HG02759 (cell line): ENCODE measurements around the gene HSD17B14.
A peak's percentile ranks its signal among the peaks of the same experiment; 100 is the strongest.
"Not testable (repeated sequence)": the region's sequence is repeated elsewhere in the genome, so short reads cannot be mapped to it uniquely, and the experiment has no call there.

Experiments
- ATAC-seq: cut with Tn5 transposase; IDR thresholded peaks from one replicate; pipeline ENCODE4 v1.9.1; 2021; ENCODE audit warnings: mild to moderate bottlenecking, moderate library complexity; ENCODE audit not compliant: unreplicated experiment

HSD17B14 gene

DNA sequence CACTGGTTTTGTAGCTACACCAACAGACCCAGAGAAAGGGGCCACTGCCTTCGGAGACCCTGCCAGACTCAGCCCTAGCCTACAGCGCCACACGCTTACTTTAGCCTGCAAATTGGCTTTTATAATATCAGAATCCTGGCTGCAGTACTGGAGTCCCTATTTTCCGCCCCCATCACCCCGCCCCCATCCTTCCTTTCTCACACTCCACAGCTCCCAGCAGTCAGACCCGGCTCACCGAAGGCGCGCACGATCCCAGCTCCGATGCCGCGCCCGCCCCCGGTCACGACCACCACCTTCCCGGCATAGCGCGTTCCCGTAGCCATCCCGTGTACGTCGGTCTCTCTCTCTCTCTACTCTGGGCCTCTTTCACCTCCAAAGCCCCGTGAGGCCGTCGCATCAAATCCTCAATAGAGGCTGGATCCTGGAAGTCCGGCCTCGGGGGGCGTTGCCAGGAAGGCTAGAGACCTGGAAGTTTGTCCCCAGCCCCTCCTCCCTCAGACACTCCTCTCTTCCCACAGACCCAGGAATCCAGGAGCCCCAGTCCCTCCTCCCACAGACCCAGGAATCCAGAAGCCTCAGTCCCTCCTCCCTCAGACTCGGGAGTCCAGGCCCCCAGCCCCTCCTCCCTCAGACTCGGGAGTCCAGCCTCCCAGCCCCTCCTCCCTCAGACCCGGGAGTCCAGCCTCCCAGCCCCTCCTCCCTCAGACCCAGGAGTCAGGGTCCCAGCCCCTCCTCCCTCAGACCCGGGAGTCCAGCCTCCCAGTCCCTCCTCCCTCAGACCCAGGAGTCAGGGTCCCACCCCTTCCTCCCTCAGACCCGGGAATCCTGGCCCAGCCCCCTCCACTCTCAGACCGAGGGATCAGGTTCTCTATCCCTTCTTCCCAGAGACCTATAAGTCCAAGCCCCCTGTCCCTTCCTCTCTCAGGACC lies at the start of gene HSD17B14:
Gene HSD17B14 (minus strand): TSS at position 403 of the 929 bp plus-strand sequence. CDS start 80 bp downstream, at position 323.
- no peak for ATAC-seq

DNA sequence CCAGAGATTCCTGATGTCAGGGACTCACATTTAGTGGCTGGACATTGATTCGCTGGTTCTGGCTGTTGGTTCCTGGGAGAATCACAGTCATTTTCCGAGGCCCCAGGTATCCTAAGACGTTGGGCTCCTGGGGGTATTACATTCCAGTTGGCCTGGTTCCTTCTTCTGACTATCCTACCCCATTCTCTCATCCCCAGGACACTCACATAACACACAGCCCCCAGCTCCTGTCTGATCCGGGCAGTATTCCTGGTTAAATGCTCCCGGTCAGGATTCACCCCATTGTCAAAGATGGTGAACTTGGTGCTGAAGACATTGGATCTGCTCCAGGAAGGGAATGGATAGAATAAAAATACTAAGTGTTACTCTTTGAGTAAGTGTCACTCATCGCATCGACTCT lies 47.4 kb upstream of the HSD17B14 start:
- no peak for ATAC-seq

DNA sequence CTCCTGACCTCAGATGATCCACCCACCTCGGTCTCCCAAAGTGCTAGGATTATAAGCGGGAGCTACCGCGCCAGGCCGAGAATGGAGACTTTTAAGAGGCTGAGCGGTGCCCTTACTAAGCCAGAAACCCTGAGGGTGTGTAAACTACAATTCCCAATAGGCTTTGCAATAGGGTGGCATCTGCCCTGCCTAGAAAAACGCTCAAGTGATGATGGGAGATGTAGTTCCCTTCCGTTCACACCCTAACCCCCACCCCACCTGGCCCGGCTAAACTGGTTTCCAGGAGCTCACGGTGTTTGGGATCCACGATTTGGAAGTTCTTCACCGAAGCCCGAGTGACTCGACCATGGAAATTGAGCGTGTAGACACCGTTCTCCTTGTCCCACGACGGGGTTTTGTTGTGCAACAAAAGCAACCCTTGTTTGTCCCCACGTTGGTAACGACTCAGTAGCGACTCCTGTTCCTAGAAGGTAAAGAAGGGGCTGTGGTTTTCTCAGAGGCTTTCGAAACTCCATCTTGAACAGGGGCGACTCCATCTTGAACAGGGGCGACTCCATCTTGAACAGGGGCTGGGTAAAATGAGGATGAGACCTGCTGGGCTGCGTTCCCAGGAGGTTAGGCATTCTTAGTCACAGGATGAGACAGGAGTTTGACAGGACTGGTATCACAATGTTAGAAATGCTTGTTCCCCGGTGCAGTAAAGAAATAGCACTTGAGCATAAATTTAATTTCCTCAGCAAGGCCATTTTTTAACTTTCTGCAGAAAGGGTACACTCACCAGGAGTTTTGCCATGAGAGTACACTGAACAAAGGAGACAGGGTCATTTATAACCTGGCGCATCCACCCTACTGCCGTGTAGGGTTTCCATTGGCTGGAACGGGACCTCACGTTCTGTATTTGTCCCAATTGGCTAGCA lies 45.7 kb upstream of the HSD17B14 start:
- ATAC-seq = no peak

DNA sequence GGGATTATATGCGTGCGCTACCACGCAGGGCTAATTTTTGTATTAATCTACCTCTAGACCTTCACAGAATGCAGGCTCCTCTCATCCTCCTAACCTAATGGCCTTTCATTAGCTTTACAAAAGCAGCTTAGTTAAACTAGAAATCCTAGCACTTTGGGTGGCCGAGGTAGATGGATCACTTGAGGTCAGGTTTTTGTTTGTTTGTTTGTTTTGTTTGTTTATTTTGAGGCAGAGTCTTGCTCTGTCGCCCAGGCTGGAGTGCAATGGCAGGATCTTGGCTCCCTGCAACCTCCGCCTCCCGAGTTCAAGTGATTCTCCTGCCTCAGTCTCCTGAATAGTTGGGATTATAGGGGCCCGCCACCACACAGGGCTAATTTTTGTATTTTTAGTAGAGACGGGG lies 43.4 kb upstream of the HSD17B14 start:
- not testable (repeated sequence) for ATAC-seq

DNA sequence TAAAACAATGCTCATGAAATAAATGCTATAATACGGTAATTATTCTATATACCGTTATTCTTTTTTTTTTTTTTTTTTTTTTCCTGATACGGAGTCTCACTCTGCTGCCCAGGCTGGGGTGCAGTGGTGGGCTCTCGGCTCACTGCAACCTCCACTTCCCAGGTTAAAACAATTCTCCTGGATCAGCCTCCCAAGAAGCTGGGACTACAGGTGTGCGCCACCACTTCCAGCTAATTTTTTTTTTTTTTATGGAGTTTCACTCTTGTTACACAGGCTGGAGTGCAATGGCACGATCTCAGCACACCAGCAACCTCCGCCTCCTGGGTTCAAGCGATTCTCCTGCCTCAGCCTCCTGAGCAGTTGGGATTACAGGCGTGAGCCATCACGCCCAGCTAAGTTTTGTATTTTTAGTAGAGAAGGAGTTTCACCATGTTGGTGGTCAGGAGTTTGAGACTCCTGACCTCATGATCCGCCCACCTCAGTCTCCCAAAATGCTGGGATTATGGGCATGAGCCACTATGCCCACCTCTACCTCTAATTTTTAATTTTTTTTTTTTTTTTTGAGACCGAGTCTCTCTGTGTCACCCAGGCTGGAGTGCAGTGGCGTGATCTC lies 42.8 kb upstream of the HSD17B14 start:
- no peak for ATAC-seq

DNA sequence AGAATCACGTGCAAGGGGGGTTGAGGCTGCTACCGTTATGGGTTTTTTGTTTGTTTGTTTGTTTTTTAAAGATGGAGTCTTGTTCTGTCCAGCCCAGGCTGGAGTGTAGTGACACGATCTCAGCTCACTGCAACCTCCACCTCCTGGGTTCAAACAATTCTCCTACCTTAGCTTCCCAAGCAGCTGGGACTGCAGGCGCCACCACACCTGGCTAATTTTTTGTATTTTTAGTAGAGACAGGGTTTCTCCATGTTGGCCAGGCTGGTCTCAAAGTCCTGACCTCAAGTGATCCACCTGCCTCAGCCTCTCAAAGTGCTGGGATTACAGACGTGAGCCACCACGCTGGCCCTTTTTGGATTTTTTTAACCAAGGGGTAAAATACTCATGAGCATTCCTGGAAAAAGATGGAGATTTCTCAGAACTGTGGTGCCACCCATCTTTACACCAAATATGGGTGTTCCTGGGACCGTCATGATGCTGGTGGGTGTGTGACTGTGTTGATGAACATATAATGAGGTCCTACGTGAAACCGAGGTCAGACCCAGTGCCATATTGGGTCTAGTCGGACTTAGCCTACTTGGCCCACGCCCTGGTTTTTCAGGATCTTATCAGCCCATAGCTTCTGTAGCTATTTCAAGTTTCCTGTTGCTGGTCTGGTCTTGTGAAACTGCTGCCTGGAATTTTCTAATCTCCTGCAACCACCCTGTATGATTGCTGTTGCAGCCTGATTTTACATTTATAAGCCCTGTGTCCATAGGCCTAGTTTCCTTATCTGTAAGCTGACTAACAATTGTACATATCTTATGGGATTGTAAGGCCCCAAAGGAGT lies 42.1 kb upstream of the HSD17B14 start:
- ATAC-seq = no peak

DNA sequence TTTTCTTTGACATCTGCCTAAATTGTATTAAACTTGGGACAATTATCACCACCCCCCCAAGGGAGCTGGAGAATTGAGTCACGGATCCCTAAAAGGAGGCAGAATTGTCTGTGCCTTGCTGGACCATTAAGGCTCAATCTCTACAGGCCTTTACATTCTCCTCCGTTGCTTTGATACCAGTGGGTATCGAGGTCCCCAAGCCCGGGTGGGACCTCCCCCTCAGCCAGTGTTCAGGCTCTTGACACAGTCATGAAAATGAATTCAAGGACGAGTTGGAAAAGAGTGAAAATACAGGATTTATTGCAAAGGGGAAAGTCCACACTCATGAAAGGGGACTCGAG lies 41.5 kb upstream of the HSD17B14 start:
- ATAC-seq = no peak

DNA sequence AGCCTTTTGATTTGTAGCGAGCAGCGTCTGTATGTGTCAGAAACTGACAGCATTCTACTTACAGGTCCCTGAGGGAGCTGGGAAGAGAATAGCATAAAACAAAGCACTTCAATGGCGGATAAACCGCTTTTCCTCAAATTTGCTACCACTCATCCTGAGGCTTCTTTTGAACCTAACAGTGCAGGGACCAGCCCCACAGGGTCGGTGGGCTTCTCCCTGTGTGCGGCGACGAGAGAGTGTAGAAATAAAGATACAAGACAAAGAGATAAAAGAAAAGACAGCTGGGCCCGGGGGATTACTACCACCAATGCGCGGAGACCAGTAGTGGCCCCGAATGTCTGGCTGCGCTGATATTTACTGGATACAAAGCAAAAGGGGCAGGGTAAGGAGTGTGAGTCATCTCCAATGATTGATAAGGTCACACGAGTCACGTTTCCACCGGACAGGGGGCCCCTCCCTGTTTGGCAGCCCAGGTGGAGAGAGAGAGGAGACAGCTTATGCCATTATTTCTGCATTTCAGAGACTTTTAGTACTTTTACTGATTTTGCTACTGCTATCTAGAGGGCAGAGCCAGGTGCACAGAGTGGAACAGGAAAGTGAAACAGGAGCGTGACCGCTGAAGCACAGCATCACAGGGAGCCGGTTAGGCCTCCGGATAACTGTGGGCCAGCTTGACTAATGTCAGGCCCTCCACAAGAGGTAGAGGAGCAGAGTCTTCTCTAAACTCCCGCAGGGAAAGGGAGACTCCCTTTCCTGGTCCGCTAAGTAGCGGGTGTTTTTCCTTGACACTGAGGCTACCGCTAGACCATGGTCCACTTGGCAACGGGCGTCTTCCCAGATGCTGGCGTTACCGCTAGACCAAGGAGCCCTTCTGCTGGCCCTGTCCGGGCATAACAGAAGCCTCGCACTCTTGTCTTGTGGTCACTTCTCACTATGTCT lies 40.0 kb upstream of the HSD17B14 start:
- not testable (repeated sequence) for ATAC-seq

DNA sequence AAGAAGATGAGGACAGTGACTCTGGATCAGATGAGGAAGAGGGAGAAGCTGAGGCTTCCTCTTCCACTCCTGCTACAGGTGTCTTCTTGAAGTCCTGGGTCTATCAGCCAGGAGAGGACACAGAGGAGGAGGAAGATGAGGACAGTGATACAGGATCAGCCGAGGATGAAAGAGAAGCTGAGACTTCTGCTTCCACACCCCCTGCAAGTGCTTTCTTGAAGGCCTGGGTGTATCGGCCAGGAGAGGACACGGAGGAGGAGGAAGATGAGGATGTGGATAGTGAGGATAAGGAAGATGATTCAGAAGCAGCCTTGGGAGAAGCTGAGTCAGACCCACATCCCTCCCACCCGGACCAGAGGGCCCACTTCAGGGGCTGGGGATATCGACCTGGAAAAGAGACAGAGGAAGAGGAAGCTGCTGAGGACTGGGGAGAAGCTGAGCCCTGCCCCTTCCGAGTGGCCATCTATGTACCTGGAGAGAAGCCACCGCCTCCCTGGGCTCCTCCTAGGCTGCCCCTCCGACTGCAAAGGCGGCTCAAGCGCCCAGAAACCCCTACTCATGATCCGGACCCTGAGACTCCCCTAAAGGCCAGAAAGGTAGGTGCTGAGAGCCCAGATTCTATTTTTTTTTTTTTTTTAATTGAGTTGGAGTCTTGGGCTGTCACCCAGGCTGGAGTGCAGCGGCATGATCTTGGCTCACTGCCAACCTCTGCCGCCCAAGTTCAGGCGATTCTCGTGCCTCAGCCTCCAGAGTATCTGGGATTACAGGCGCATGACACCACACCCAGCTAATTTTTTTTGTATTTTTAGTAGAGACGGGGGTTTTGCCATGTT lies 38.2 kb upstream of the HSD17B14 start:
- ATAC-seq = peak; percentile 1

DNA sequence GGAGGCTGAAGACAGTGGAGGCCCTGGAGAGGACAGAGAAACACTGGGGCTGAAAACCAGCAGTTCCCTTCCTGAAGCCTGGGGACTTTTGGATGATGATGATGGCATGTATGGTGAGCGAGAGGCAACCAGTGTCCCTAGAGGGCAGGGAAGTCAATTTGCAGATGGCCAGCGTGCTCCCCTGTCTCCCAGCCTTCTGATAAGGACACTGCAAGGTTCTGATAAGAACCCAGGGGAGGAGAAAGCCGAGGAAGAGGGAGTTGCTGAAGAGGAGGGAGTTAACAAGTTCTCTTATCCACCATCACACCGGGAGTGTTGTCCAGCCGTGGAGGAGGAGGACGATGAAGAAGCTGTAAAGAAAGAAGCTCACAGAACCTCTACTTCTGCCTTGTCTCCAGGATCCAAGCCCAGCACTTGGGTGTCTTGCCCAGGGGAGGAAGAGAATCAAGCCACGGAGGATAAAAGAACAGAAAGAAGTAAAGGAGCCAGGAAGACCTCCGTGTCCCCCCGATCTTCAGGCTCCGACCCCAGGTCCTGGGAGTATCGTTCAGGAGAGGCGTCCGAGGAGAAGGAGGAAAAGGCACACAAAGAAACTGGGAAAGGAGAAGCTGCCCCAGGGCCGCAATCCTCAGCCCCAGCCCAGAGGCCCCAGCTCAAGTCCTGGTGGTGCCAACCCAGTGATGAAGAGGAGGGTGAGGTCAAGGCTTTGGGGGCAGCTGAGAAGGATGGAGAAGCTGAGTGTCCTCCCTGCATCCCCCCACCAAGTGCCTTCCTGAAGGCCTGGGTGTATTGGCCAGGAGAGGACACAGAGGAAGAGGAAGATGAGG lies 37.4 kb upstream of the HSD17B14 start:
- ATAC-seq = no peak

DNA sequence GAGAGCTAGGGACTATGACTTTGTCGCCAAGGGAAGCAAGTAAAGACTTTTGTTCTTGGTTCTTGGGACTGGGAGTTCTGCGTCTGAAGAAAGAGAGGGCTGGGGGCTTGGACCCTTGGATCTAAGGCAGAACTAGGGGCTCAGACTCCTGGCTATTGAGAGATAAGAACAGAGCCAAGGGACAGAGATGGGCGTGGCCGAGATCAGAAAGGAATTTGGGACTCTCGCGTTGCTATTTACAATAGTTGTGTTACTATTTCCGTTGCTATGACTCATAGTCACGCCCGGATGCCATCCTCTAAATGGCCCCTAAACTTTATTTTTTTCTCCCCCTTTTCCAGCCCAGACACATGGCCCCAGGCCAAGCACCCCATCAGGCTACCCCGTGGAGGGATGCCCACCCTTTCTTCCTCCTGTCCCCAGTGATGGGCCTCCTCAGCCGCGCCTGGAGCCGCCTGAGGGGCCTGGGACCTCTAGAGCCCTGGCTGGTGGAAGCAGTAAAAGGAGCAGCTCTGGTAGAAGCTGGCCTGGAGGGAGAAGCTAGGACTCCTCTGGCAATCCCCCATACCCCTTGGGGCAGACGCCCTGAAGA lies 36.7 kb upstream of the HSD17B14 start:
- ATAC-seq = peak; percentile 28

DNA sequence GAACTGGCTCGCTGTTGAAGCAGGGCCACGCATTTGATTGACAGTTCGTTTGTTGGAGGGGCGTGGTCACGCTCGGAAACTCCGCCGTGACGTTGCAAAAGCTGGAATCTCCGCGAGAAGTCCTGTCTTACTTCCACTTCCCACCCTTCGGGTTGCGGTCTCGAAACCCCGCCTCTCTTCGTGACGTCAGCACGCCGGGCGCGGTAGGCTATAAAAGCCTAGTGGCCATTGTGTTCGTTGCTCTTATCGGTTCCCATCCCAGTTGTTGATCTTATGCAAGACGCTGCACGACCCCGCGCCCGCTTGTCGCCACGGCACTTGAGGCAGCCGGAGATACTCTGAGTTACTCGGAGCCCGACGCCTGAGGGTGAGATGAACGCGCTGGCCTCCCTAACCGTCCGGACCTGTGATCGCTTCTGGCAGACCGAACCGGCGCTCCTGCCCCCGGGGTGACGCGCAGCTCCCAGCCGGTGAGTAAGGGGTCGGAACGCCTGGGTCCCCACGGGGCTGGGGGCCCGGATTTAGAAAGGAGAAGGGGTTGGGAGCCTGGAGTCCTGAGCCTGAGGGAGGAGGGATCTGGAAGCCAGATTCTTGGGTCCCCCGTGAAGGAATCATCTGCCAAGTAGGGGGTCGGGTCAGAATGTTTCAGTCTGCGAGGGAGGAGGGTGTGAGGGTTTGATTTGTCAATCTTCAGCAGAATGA lies 36.0 kb upstream of the HSD17B14 start, which contains the start of gene PPP1R15A:
Gene PPP1R15A (plus strand): TSS at position 240 of the 702 bp plus-strand sequence. CDS start 813 bp downstream, outside the sequence.
- peak; percentile 49 for ATAC-seq

DNA sequence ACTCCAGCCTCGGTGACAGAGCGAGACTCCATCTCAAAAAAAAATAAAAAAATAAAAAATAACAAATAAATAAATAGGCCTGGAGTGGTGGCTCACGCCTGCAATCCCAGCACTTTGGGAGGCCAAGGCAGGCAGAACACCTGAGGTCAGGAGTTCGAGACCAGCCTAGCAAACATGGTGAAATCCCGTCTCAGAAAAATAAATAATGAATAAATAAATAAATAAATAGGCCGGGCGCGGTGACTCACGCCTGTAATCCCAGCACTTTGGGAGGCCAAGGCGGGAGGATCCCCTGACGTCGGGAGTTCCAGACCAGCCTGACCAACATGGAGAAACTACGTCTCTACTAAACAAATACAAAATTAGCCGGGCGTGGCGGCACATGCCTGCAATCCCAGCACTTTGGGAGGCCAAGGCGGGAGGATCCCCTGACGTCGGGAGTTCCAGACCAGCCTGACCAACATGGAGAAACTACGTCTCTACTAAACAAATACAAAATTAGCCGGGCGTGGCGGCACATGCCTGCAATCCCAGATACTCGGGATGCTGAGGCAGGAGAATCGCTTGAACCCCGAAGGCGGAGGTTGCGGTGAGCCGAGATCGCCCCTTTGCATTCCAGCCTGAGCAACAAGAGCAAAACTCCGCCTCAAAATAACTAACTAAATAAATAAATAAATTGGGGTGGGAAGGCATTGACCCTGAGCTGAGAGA lies 35.3 kb upstream of the HSD17B14 start:
- not testable (repeated sequence) for ATAC-seq

DNA sequence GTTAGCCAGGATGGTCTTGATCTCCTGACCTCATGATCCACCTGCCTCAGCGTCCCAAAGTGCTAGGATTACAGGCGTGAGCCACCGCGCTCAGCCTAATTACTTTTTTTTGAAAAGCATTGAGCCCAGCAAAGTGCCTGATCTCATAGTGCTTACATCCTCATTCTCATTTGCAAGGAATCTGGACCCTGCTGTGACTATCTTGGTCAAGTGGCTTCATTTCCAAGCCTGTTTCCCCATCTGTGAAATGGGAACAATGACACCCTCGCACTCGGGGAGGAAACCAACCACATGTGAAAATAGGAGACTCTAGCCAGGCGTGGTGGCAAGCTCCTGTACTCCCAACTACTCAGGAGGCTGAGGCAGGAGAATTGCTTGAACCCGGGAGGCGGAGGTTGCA lies 33.8 kb upstream of the HSD17B14 start:
- ATAC-seq = no peak

DNA sequence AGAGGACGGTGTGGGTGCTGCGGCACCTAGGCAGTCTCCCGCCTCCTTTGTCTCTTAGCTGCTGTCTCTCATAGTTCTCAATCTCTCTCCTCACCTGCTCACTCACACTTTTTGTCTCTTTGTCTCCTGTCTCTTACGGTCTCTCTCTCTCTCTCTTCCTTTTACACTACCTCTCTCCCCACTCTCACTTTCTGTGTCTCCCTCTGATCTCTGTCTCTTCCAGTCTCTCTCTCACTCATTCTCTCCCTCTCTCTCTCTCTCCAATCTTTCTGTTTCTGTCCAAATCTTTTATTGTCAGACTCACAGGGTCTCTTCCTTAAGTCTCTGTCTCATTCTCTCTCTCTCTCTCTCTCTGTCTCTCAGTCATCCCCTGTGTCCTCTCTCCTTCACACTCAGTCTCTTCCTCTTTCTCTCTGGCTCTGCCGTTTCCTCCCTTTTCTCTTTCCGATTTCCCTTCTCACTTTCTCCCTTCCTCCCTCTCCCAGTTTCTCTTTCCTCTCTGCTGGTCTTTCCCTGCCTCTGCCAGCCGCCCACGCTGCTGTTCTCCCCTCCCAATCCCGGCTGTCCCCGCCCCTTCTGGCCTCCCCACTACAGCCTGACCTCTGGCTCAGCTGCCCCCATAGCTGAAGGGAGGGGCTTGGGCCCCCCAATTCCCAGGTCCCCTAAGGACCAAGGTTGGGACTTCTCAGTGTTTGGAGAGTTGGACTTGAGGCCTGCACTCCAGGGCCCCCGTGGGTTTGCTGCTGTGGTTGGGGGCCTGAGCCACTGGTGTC lies 32.0 kb upstream of the HSD17B14 start, which contains the start of gene PLEKHA4:
Gene PLEKHA4 (minus strand): TSS at position 504 of the 773 bp plus-strand sequence. CDS start 997 bp downstream, outside the sequence.
- ATAC-seq = no peak
